Measurements from ENCODE around the gene SAMM50. TPM values are rescaled to one million over a fixed set of nuclear protein-coding genes. Genes with fewer than 3 reads are reported as not detected.

SAMM50 gene
- total and polyA plus RNA-seq, 10 donors: 17.8 to 35.5 (median 28.0) TPM

GRCh38 chr22:43988960-43989359 is 33.7 kb downstream of the SAMM50 start:
- TF ChIP-seq POLR2AphosphoS5 (IDR thresholded peaks at IDR 0.05): no peak
- peaks cover 4 to 98% (median 88%) of the 10 kb centered on the region in 6 donors for H3K36me3 ChIP-seq
- 94 to 99% (median 95%) methylated on average over 10 of the region's 10 CpGs for WGBS, 5 donors

GRCh38 chr22:43990044-43990443 is 34.8 kb downstream of the SAMM50 start:
- peaks cover 5 to 24% (median 10%) of the 10 kb centered on the region in 6 donors for H3K4me1 ChIP-seq
- H3K27ac ChIP-seq: no peak overlapping the region
- peaks cover 4 to 98% (median 81%) of the 10 kb centered on the region in 6 donors for H3K36me3 ChIP-seq
- TF ChIP-seq POLR2AphosphoS5 (IDR thresholded peaks at IDR 0.05) (no peak), POLR2A (IDR thresholded peaks at IDR 0.05) (no peak), CTCF (IDR thresholded peaks at IDR 0.05 in 8 of 11, conservative IDR thresholded peaks at IDR 0.05 in 3 of 11) (no peak)
- H3K9me3 ChIP-seq: no peaks in the 10 kb centered on the region
- DNase-seq: no peak
- intact Hi-C loops (cut with DNase I; ENCODE audit: low total_unique reads): loop anchor here (5.0 kb wide), 2 partner anchors 97 to 577 kb away; no protein-coding TSS in a partner anchor
- WGBS, 5 donors: 86 to 97% (median 91%) methylated on average over 13 of the region's 13 CpGs
- H3K27me3 ChIP-seq (replicated peaks in 1 of 7): no peaks in the 10 kb centered on the region
- no peak overlapping the region for H3K4me3 ChIP-seq

More at GRCh38 chr22:43988960-43989359, 33.7 kb downstream of the SAMM50 start:
- peaks cover 4 to 13% (median 8%) of the 10 kb centered on the region in 6 donors for H3K4me1 ChIP-seq
- H3K27me3 ChIP-seq (replicated peaks in 1 of 7): no peaks in the 10 kb centered on the region
- no peak for DNase-seq
- no peak overlapping the region for H3K27ac ChIP-seq
- H3K4me3 ChIP-seq: no peak overlapping the region
- intact Hi-C loops (cut with DNase I; ENCODE audit: low total_unique reads): no loop called here
- H3K9me3 ChIP-seq: no peaks in the 10 kb centered on the region

GRCh38 chr22:43991316-43992020 is 36.2 kb downstream of the SAMM50 start:
- Histone ChIP-seq H3K27me3 (replicated peaks in 1 of 7) (no peaks in the 10 kb centered on the region), H3K27ac (no peak overlapping the region), H3K4me1 (peaks cover 14 to 38% (median 23%) of the 10 kb centered on the region in 6 donors), H3K4me3 (no peak overlapping the region), H3K9me3 (no peaks in the 10 kb centered on the region), H3K36me3 (peaks cover 4 to 93% (median 68%) of the 10 kb centered on the region in 6 donors)
- no peak for DNase-seq
- intact Hi-C loops (cut with DNase I; ENCODE audit: low total_unique reads): loop anchor here (2.0 to 5.0 kb wide), 3 partner anchors 96 to 633 kb away; no protein-coding TSS in a partner anchor
- 92 to 98% (median 97%) methylated on average over 11 of the region's 11 CpGs for WGBS, 5 donors
- TF ChIP-seq POLR2A (IDR thresholded peaks at IDR 0.05) (no peak), POLR2AphosphoS5 (IDR thresholded peaks at IDR 0.05) (no peak), CTCF (IDR thresholded peaks at IDR 0.05 in 8 of 11, conservative IDR thresholded peaks at IDR 0.05 in 3 of 11) (no peak)

- Histone ChIP-seq H3K4me3 (no peak overlapping the region), H3K9me3 (no peaks in the 10 kb centered on the region), H3K4me1 (peaks cover 14 to 47% (median 29%) of the 10 kb centered on the region in 6 donors), H3K27ac (no peak overlapping the region), H3K27me3 (replicated peaks in 1 of 7) (no peaks in the 10 kb centered on the region), H3K36me3 (peaks cover 4 to 93% (median 66%) of the 10 kb centered on the region in 6 donors)
- peak in 1 of 3 donors; percentile 12 for TF ChIP-seq POLR2AphosphoS5 (IDR thresholded peaks at IDR 0.05)
- no peak for TF ChIP-seq CTCF (IDR thresholded peaks at IDR 0.05 in 8 of 11, conservative IDR thresholded peaks at IDR 0.05 in 3 of 11)
- no peak for DNase-seq
- 82 to 95% (median 83%) methylated on average over 15 to 16 of the region's 16 CpGs for WGBS, 5 donors
- intact Hi-C loops (cut with DNase I; ENCODE audit: low total_unique reads): loop anchor here (2.0 to 5.0 kb wide), 3 partner anchors 95 to 632 kb away; no protein-coding TSS in a partner anchor
Measured at GRCh38 chr22:43992331-43992821, 37.1 kb downstream of the SAMM50 start.
